ENCODE measurements around the gene P2RX2.

The P2RX2 gene

GRCh38 chr12:132635076-132635955 lies 16.7 kb downstream of the P2RX2 start:
- no peak for DNase-seq (ENCODE audit: low read depth in 2 of 2, low spot score in 1 of 2)

GRCh38 chr12:132637811-132638210 lies 19.2 kb downstream of the P2RX2 start:
- DNase-seq (ENCODE audit: low read depth in 2 of 2, low spot score in 1 of 2): no peak

DNA sequence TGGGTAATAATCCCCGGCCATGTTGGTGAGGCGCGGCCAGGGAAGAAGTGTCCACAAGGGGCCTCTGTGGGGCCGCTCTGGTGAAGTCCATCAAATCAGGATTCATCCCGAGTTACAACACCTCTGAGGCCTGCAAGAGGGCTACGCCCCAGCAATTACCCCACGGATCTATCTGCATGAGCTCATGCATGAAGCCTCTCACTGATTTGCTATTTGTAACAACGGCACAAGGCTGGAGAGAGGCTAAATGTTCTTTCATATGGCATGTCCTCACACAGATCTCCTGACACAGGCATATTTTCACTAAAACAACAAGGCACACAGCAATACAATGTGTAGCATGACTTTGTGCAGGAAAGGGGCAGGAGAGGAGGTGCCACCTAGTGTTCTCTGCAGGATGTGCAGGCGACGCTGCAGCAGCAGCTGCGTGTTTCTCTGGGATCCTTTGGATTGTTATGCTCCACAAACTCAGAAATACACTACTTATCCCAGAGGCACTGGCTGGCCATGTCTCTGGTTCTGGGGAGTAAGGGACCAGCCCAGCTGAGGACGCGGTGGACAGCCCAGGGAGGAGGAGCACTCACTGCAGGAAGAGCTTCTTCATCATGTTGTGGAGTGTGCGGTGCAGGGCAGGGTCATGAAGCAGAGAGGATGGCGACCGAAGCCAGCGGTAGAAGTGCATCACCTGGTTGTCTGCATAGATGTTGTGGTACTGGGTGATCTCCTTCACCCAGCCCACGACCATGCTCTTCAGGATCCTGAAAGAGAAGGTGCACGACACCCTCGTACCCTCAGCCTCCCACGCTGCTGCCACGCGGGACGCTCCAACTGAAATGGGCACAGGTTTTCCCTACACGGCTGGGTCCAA lies 20.2 kb downstream of the P2RX2 start:
- no peak for DNase-seq (ENCODE audit: low read depth in 2 of 2, low spot score in 1 of 2)

DNA sequence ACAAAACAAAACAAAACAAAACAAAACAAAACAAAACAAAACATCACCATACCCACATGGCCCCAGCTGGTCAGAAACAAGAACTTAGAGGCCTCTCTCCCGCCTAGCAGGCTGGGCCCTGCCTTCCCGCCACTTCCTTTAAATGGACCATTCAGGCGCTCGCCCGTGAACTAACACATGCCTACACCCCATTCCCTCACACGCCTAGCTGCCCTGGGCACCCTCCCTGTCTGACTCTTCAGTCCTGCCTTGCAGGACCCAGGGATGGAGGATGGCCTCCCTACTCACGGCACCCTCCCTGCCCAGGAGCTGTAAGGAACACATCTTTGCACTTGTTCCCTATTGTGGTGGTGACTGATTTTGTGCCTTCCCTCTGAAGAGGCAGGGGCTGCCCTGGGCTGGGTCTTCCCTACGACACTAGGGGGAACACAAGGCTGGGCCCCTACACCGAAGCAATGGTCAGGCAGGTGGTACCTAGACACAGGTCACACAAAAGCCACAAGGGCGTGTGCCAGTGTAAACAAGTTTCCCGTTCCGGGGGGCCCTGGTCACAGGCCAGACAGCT lies 21.5 kb downstream of the P2RX2 start:
- DNase-seq (ENCODE audit: low read depth in 2 of 2, low spot score in 1 of 2): no peak

DNA sequence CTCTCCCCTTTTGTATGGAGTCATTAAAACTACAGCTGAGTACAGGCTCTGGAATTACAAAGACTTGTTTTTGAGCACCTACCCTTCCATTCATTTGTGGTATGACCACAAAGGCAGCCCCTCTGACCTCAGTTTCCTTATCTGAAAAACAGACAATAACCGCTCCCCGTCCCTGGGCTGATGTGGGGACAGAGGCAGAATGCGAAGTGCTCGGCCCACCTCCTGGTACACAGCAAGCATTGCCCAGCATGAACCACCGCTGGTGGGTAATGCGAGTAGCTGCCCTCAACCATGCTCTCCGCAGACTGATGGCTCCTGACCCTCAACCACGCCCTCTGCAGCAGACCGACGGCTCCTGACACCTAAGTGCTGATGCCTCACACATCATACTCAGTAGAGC lies 22.4 kb downstream of the P2RX2 start:
- no peak for DNase-seq (ENCODE audit: low read depth in 2 of 2, low spot score in 1 of 2)

GRCh38 chr12:132641811-132642650 lies 23.5 kb downstream of the P2RX2 start:
- no peak for DNase-seq (ENCODE audit: low read depth in 2 of 2, low spot score in 1 of 2)

DNA sequence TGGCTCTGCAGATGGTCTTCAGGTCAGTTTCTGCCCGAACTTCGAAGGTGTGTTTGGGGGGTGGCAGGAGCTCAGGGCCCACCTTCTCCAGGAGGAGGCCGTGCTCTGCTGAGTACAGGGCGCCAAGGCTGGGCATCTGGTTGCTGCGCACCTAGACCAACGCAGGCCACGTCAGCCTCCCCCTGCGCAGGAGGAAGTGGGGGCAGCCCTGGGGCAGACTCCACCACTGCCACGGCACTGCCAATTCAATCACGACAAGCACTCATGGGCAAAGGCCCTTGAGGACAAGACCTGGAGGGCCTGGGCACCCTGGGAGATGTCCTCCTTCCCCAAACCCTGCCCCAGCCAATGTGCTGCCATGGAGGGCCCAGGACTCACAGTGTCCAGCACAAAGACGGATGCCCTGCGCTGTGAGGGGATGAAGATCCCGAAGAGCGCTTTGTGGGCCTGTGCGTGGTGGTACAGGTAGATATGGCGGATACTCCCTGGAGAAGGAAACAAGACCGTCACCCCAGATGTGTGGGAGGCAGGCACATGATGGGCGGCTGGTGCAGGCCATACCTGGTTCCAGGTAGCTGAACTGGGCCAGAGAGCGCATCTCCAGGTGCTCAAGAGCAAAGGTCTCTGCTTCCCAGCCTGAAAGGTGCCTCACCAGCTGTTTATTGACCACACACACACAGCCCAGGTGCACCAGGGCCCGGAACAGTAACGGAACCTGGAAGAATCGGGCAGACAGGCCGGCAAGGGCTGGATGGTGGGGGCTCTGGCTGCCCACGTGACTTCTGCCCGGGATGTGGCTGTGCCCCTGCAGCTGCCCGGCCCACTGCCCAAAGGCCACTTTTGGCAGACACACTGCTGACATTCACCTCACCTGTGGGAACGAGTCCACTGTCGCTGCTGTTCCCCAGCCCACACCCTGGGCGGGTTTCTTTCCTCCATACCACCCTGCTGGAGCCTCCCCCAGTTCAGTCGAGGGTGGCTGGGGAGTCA lies 24.6 kb downstream of the P2RX2 start:
- DNase-seq (ENCODE audit: low read depth in 2 of 2, low spot score in 1 of 2): no peak

- DNase-seq (ENCODE audit: low read depth in 2 of 2, low spot score in 1 of 2): no peak
These were observed 28.3 kb downstream of the P2RX2 start for GRCh38 chr12:132646850-132647249.

DNA sequence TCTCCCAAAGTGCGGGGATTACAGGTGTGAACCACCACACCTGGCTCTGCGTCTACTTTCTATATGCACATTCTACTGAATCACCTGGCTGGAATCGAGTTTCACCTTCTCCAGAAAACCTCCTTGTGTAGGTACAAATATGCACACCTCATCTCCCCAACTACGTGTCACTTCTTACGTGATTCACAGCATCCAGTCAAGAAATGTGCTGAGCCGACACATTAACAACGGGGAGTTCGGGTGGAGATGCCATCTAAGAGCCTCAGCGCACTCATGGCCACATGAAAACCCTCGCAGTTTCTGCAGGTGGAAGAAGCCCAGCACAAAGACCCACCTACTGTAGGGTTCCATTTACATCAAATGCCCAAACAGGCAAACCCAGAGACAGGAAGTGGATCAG lies 29.3 kb downstream of the P2RX2 start:
- DNase-seq (ENCODE audit: low read depth in 2 of 2, low spot score in 1 of 2): no peak

GRCh38 chr12:132648616-132649225 lies 30.1 kb downstream of the P2RX2 start:
- DNase-seq (ENCODE audit: low read depth in 2 of 2, low spot score in 1 of 2): no peak

DNA sequence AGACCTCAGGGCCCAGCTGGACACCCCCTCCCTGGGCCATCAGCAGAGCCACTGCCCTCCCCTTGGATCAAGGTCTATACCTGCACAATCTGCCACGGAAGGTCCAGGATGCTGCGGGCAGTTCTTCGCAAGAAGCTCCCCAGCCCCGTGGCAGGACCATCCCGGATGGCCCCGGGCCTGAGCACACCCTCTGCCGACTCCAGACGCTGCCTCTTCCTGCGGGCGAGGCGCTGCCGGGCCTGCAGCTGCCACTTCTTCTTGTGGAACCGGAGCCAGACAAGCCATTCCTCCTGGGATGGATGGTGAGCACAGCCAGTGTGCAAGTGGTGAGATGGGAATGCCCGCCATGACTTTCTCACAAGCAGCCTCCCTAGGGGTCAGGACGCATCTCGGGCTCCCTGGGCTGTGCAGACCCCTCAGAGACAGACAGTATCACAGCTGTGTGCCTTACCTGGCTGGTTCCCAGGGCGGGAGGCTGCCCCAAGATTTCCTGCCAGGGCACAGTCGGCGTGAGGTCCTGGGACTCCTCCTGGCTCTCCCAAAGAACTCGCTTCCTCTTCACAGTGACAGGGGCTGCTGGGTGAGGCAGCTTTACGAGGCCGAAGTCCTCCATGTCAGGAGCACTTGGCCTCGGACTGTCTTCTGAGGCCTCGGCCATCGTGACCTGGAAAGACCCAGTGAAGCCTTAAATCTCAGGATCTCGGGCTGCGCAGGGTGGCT lies 30.8 kb downstream of the P2RX2 start:
- no peak for DNase-seq (ENCODE audit: low read depth in 2 of 2, low spot score in 1 of 2)

DNA sequence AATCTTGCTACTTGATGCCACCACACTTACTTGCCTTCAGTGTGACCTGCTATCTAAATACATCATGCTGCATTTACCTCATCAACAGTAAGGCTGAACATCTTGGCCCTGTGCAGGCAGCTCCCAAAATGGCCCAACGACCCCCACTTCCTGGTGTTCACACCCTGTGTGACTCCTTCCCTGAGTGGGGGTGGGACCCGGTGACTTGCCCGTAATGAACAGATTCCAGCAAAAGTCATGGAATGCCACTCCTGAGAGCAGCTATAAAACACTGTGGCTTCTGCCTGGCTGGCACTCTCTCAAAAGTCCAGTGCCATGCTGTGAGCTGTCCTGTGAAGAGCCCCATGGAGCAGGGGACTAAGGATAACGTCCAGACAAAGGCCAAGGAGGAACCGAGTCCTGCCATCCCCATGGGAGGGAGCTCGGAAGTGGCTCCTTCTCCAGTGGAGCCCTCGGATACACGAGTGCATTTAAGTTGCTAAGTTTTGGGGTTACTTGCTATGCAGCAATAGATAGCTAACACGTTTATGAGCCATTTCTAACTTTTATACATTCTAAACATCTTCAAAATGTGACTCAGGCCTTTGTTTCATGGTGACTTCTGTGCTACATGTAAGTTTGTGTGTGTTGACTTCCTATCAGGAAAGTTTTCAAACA lies 33.0 kb downstream of the P2RX2 start:
- DNase-seq (ENCODE audit: low read depth in 2 of 2, low spot score in 1 of 2): no peak

DNA sequence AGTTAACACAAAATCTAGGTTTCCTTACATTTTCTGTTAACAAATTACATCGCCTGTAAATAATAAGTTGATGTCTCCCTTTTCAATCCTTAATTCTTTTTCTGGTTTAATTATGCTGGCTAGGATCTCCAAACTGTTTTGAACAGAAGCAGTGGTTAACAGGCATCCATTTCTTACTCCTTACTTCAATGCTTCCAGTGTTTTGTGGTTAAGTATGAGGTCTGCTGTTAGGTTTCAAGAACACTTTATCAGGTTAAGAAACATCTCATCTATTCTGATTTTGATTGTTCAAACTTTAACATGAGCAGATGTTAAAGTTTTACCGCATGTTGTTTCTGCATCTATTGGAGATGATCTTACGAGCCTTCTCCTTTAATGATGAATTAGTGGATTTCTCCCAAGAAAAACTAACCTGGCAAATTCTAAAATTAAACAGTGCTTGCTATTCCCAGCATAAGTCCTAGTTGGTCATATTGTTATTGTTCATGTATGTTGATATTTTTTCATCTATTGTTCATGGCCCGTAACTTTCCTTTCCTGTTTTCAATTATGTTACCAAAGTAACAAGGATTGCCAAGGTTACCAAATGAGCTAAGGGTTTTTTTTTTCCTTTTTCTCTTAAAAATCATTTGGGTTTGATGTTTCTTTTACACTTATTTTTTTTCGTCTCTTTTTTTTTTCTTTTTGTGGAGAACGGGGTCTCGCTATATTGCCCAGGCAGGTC lies 35.2 kb downstream of the P2RX2 start:
- no peak for DNase-seq (ENCODE audit: low read depth in 2 of 2, low spot score in 1 of 2)

DNA sequence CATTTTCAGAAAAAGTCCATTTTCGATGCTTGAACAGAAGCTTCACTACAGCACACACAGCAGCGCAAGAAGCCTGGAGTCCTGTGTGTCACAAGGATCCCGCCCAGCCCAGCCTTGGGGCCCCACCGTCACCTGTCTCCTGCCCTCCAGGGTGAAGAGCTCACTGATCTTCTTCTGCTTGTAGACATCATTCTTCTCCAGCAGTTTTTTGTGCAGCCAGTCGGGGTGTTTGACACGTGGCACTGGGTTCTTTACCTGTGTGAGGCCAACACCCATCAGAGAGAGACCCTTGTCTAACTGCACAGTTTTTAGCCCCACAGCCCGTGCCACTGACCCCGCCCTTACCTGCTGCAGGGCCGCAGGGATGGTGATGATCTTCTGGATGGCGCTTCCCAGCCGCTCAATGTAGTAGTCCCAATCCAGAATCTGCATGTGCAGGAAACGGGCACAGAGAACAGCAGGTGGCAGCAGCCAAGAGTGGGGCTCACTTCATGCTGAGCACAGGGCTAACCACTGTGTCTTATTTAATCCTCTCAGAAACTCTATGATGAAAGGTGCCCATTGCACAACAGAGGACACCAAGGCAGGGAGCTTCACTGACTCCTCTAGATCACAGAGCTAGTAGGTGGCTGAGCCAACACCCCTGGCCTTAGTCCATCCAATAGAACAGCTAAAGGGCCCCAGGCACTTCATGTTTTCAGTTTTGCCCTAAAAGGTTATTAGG lies 38.6 kb downstream of the P2RX2 start:
- DNase-seq (ENCODE audit: low read depth in 2 of 2, low spot score in 1 of 2): no peak

- no peak for DNase-seq (ENCODE audit: low read depth in 2 of 2, low spot score in 1 of 2)
These were observed 39.7 kb downstream of the P2RX2 start for GRCh38 chr12:132658149-132658894.

DNA sequence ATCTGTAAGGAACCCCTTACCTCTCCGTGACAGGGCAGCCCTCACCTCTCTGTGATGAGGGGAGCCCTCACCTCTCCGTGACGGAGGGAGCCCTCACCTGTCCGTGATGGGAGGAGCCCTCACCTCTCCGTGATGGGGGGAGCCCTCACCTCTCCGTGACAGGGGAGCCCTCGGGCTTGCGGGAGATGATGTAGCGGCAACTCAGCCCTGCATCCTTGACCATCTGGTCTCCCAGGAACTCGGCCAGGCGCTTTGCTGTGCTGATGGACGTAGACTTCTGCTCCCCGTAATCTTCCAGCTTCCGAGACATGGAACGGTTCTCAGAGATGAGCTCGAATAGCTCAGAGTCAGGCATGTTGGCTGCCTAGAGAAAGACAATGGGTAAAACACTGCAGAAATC lies 40.6 kb downstream of the P2RX2 start:
- no peak for DNase-seq (ENCODE audit: low read depth in 2 of 2, low spot score in 1 of 2)
